Kidney (tissue), 14 donors: ENCODE data around the gene NT5DC1. TPM values are rescaled to one million over a fixed set of nuclear protein-coding genes. Genes with fewer than 3 reads are reported as not detected.

Experiments used
- DNase-seq, 5 donors: peaks; one replicate each; pipeline ENCODE4 v3.0.0-alpha.2; 2013 to 2020
- FAIRE-seq: peaks from 2 replicates; lab custom pipeline; 2012; peaks lifted over from hg19 to GRCh38; lab: Jason Lieb, UNC
- H3K27ac ChIP-seq, 2 donors: one replicate each; pipeline ENCODE4 v1.7.0; 2013; ENCODE audit warnings: low read depth in 2 of 2, low read length in 2 of 2, inconsistent platforms in 1 of 2
- H3K27me3 ChIP-seq: one replicate; pipeline ENCODE4 v1.7.1; 2013; ENCODE audit warnings: low read length, inconsistent platforms; ENCODE audit not compliant: control insufficient read depth, insufficient read depth
- H3K36me3 ChIP-seq, 3 donors: one replicate each; pipeline versions ENCODE4 v1.7.0 to v1.7.1; 2013; ENCODE audit warnings: low read length in 3 of 3, control low read depth in 1 of 3, inconsistent platforms in 1 of 3; ENCODE audit not compliant: insufficient read depth in 3 of 3, control insufficient read depth in 2 of 3
- H3K4me1 ChIP-seq, 3 donors: one replicate each; pipeline versions ENCODE4 v1.7.0 to v1.7.1; 2013; ENCODE audit warnings: low read length in 3 of 3, inconsistent platforms in 1 of 3, low read depth in 1 of 3; ENCODE audit not compliant: control insufficient read depth in 2 of 3, insufficient read depth in 2 of 3
- H3K4me3 ChIP-seq, 3 donors: one replicate each; pipeline versions ENCODE4 v1.7.0 to v1.8.1; 2013; ENCODE audit warnings: low read length in 3 of 3, control low read depth in 1 of 3, inconsistent platforms in 1 of 3
- H3K9ac ChIP-seq, 3 donors: one replicate each; pipeline versions ENCODE4 v1.7.0 to v1.7.1; 2013; ENCODE audit warnings: low read length in 3 of 3, control low read depth in 1 of 3, inconsistent platforms in 1 of 3
- H3K9me3 ChIP-seq, 3 donors: one replicate each; pipeline versions ENCODE4 v1.7.0 to v1.7.1; 2013; ENCODE audit warnings: low read length in 3 of 3, control low read depth in 1 of 3, inconsistent platforms in 1 of 3; ENCODE audit not compliant: control insufficient read depth in 2 of 3, insufficient read depth in 1 of 3
- intact Hi-C: fragments of 100-400 bp; cut with DNase I; formaldehyde crosslinking; loops from one replicate; pipeline ENCODE4 v1.11.1; 2022
- polyA plus RNA-seq: library from polyadenylated mRNA; stranded (reverse); fragments of 350-450 nt; fragmentation: Illumina TruSeq; extraction: RNeasy Lipid Tissue Mini Kit (QIAGEN cat#74804); gene quantifications from one replicate; pipeline ENCODE4 v1.2.3, GENCODE V29; 2014; ENCODE audit warnings: low read depth, low replicate concordance; ENCODE audit not compliant: insufficient read depth
- total RNA-seq: library from RNA; stranded (reverse); fragmentation: NEBNext Ultra II Directional; extraction: Animal tissue kit (Norgen Biotek cat#: 25700); gene quantifications from one replicate; pipeline ENCODE4 v1.2.1, GENCODE V29; 2021
- TF ChIP-seq, protein P1 (sequence below): IDR thresholded peaks from 3 replicates; pipeline ENCODE4 v1.5.1; 2012; ENCODE audit warnings: mild to moderate bottlenecking, moderate library complexity, borderline replicate concordance; ENCODE audit not compliant: insufficient read depth; ENCODE audit errors: extremely low read depth
- donor health status: control.
- donor health status: control.
- donor health status: control.
- donor health status: control.
- donor health status: control.
- donor health status: DM: yes; HTN: yes; CAD: no.
- donor health status: Normal renal cell carcinoma (clear cell type).

NT5DC1 gene
- total and polyA plus RNA-seq, 2 donors from 2014 or later: 34.8 to 41.7 TPM

DNA sequence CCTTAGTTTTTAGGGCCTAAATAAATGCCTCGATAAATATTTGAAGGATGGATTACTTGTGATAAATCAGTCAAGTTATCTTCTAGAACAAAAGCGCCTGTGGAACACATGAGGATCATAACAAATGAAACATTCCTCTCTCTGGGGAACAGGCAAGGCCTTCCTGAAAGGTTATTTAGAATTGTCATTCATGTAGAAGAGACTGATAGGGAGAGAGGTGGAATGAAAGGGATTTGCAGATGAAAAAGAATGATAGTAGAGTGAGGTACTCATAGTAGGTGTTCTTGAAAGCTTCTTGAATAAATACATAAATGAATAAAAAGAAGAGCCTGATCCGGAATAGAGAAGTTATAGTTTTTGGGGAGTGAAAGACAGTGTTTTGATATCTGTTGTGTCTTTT, 122.7 kb downstream of the NT5DC1 start:
- Histone ChIP-seq H3K27ac (no peak overlapping the region), H3K4me1 (no peaks in the 10 kb centered on the region), H3K36me3 (peaks cover 2 to 8% (median 5%) of the 10 kb centered on the region in 3 donors), H3K4me3 (no peak overlapping the region), H3K9ac (no peak overlapping the region), H3K9me3 (no peaks in the 10 kb centered on the region), H3K27me3 (no peaks in the 10 kb centered on the region)
- no peak for FAIRE-seq
- no peak for DNase-seq
- TF ChIP-seq, protein P1, sequence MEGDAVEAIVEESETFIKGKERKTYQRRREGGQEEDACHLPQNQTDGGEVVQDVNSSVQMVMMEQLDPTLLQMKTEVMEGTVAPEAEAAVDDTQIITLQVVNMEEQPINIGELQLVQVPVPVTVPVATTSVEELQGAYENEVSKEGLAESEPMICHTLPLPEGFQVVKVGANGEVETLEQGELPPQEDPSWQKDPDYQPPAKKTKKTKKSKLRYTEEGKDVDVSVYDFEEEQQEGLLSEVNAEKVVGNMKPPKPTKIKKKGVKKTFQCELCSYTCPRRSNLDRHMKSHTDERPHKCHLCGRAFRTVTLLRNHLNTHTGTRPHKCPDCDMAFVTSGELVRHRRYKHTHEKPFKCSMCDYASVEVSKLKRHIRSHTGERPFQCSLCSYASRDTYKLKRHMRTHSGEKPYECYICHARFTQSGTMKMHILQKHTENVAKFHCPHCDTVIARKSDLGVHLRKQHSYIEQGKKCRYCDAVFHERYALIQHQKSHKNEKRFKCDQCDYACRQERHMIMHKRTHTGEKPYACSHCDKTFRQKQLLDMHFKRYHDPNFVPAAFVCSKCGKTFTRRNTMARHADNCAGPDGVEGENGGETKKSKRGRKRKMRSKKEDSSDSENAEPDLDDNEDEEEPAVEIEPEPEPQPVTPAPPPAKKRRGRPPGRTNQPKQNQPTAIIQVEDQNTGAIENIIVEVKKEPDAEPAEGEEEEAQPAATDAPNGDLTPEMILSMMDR: no peak
- intact Hi-C loops: no loop called here

DNA sequence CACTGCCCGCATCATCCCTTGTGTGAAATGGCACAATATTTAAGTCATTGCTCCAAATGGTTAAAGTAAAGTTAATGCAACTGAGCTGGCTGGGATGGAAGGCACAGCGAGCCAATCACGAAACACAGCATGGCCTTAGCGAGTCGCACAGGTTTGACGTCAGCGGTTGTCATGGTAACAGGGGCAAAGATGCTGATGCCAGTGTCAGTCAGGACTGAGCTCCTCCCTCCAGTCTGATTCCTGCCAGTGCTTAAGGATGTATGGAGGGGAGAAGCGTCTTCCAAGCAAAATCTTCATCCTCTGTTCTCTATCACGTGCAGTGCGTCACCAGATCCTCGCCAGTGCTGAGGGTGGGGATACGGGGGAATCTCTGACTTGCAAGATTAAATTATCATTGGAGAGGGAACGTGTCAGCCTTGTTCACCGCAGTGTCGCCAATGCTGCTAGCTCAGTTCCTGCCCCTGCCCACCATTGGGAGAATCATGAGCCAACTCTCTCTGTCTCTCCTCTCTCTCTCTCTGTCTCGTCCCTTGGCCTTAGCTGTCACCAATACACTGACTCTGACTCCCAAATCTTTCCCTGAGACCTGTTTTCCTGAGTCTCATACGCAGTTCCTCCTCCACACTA, 128.7 kb downstream of the NT5DC1 start:
- Histone ChIP-seq H3K36me3 (no peaks in the 10 kb centered on the region), H3K4me1 (peaks cover 0 to 3% (median 0%) of the 10 kb centered on the region in 3 donors), H3K27ac (no peak overlapping the region), H3K9ac (peak overlapping the region in 1 of 3 donors; percentile 54), H3K4me3 (peak overlapping the region in 2 of 3 donors; percentile 37 to 52), H3K27me3 (no peaks in the 10 kb centered on the region), H3K9me3 (no peaks in the 10 kb centered on the region)
- no peak for FAIRE-seq
- peak; percentile 88 to 96 (median 94) for DNase-seq
- intact Hi-C loops: no loop called here
- TF ChIP-seq, protein P1: no peak

DNA sequence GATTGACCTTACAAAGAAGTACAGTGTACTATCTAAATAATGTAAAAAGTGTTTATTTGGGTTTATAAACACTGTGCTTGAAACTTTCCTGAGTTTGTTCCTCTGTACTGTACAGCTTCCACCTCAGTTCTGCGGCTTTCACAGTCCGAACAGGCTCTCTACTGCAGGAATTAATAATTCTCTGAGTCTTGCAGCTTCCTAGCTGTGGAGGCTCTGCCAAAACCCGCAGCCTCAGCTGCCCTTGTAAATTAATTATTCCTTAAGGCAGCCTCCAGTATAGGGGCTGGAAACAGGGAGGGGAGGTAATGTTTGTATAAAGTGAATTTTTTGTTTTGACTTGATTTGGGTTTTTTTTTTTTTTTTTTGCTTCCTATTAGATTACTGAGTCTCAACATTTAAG, 134.0 kb downstream of the NT5DC1 start:
- Histone ChIP-seq H3K9ac (no peak overlapping the region), H3K4me3 (no peak overlapping the region), H3K36me3 (peaks cover 0 to 7% (median 0%) of the 10 kb centered on the region in 3 donors), H3K27me3 (no peaks in the 10 kb centered on the region), H3K9me3 (no peaks in the 10 kb centered on the region), H3K4me1 (peaks cover 0 to 3% (median 0%) of the 10 kb centered on the region in 3 donors), H3K27ac (no peak overlapping the region)
- DNase-seq (peak in 1 of 5 donors; percentile 42), FAIRE-seq (peak; percentile 32)
- TF ChIP-seq, protein P1: no peak
- intact Hi-C loops: no loop called here

DNA sequence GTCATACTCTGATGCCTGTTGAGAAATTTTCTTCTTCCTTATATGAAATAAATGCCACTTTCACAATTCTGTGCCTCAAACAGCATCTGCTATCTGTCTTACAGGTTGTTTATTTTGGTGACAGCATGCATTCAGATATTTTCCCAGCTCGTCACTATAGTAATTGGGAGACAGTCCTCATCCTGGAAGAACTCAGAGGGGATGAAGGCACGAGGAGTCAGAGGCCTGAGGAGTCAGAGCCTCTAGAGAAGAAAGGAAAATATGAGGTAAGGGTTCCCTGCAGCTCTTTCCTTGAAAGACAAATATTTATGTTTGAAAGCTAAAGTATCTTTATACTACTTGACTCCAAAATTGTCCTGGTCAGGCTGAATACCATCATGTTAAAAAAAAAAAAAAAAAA, 137.4 kb downstream of the NT5DC1 start:
- FAIRE-seq: no peak

More for the DNA sequence above, 137.4 kb downstream of the NT5DC1 start:
- Histone ChIP-seq H3K4me1 (peaks cover 0 to 3% (median 0%) of the 10 kb centered on the region in 3 donors), H3K36me3 (peaks cover 0 to 7% (median 0%) of the 10 kb centered on the region in 3 donors), H3K27me3 (no peaks in the 10 kb centered on the region), H3K9ac (no peak overlapping the region), H3K27ac (no peak overlapping the region), H3K9me3 (no peaks in the 10 kb centered on the region), H3K4me3 (no peak overlapping the region)
- intact Hi-C loops: no loop called here
- TF ChIP-seq, protein P1: no peak
- no peak for DNase-seq
